ELR (cell line): ENCODE data around the gene SLMAP.

Experiments
- DNase-seq: peaks from one replicate; pipeline ENCODE4 v3.0.0-alpha.2; 2015; ENCODE audit warnings: low read depth

SLMAP gene

DNA sequence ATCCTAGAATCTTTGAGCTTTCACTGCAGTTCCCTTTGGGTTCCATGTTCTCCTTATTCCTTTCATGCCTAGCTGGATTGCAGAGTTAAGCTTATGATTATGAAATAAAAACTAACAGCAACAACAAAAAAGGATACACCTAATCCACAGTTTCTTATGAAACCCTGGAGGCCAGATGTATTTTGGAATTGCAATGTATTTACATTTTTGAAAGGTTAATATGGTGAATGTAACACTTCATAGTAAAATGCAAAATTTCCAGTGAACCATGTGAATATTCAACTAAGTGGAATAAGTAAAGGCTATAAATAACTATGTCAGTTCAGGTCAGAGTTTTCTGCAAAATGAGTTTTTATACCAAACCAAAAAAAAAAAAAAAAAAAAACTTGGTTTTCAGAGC, 186.3 kb downstream of the SLMAP start:
- DNase-seq: no peak

DNA sequence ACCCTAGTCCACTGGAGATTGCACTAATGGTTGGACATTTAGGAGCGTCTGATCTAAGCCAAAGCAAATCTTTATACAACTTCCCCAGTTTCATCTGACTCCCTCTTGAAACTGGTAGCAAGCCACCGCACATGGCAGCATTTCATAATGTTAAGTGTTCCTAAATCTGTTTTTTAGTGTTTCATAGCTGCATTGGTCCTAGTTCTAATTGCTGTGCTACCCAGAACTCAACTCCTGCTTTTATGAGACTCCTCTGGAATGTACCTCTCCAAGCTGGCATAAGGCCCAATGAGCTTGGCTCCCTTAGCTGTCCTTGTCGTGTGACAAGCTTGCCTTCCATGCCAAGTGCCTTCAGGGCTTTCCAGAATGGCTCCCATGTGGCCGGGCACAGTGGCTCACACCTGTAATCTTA, 186.8 kb downstream of the SLMAP start:
- no peak for DNase-seq

DNA sequence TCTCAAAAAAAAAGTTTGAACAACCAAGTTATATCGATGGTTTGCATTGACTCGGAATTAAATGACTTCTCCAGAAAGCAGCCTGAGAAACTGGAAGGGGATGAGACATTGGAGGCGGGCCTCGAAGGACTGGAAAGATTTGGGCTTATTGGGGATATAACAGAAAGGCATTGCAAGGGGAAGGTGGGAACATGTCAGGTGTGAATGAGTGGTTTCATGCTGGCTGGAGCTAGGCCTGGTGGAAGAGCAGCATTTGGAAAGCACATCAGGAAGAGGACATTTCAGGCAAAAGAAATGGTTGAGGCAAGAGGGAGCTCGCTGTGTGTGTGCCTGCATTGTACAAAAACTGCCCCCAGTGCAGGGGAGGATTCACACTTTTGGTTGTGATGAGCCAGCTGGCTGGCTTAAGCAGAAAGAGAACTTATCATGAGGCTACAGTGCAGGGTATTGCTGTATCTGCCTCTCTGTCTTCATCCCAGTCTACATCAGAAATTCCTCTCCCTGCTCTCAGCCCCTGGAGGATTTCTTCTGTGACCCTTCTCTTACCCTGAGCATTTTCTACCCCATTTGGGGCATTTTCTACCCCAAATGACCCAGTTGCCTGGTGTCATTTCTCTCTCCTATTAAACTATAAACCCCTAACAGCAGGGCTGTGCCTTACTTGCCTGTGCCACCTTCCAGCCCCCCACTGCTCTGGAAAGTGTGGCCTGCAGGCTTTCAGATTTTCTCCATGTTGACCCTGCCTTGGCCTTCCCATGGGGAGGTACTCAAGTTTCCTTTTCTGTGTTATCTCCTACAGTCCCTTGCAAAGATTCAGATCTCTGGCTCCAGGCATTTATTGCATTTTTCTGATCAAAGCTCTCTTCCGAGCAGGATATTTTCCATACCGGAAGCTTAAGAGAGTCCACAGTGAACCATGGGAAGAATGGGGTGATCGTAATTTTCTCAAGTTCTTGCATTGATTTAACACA, 187.7 kb downstream of the SLMAP start:
- DNase-seq: no peak

DNA sequence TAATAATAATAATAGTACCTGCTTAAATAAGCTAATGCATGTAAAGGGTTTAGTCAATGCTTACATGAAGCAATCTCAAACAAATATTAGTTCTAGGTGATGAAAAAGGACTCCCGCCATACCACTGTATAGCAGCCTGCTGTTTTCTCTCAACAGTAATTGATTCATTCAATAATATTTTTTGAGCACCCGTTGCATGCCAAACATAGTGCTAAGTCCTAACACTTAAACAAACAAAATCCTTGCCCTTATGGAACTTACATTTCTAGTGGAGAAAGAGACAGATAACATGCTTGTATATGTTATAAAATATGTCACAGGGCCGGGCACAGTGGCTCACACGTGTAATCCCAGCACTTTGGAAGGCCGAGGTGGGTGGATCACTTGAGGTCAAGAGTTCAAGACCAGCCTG, 190.9 kb downstream of the SLMAP start:
- DNase-seq: no peak

DNA sequence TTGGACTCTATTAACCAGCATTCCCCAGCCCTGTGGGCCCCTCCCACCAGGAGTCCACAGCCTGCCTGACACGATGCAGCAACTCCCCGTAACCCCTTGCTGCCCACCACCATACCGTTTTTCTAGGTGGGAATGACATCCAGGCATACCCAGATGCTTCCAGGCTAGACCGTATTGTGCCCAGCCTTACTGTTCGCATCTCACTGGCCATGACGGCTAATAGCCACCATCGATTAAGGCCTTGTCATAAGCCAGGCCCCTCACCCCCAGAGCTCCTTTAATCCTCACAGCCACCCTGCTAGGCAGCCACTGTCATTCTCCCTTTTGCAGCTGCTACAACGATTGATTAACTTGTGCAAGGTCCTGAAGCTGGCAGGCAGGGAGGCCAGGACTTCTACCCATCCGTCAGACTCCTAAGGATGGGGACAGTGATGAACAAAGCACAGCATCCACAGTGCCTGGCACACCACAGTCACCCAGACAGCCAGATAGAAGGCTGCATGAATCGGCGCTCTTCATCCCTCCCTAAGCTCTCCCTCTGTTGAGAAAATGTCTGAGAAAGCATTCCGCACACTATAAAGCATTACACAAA, 192.1 kb downstream of the SLMAP start:
- DNase-seq: no peak

DNA sequence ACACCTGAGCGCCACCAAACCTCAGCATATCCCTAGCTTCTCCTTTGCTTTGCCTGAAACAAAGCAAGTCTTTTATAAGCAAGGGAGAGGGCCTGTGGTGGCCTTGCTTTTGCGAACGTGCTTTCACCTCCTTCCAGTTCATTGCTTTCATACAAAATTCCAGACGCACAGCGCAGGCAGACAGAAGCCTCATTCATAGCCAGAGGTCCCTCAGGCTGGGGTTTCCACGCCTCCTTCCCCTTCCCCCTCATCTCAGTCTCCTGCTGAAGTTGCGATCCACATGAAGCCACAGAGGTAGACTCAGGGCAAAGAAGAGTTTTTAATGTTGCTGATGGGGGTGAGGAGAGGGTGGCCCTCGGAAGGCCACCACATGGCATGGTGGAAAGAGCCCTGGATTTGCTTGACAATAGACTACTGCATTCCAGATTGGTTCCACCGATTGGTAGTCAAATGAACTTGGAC, 192.7 kb downstream of the SLMAP start:
- DNase-seq: no peak

DNA sequence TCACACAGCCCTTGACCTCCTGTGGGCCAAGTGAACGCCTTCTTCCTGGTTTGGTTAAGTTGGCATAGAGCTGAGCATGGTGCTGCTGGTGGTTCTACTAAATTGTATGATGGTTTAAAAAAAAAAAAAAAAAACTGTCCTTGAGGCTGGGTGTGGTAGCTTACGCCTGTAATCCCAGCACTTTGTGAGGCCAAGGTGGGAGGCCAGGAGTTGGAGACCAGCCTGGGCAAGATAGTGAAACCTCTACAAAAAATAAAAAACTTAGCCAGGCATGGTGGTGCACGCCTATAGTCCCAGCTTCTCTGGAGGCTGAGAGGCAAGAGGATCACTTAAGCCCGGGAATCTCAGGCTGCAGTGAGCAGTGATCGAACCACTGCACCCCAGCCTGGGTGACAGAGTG, 193.2 kb downstream of the SLMAP start:
- no peak for DNase-seq

DNA sequence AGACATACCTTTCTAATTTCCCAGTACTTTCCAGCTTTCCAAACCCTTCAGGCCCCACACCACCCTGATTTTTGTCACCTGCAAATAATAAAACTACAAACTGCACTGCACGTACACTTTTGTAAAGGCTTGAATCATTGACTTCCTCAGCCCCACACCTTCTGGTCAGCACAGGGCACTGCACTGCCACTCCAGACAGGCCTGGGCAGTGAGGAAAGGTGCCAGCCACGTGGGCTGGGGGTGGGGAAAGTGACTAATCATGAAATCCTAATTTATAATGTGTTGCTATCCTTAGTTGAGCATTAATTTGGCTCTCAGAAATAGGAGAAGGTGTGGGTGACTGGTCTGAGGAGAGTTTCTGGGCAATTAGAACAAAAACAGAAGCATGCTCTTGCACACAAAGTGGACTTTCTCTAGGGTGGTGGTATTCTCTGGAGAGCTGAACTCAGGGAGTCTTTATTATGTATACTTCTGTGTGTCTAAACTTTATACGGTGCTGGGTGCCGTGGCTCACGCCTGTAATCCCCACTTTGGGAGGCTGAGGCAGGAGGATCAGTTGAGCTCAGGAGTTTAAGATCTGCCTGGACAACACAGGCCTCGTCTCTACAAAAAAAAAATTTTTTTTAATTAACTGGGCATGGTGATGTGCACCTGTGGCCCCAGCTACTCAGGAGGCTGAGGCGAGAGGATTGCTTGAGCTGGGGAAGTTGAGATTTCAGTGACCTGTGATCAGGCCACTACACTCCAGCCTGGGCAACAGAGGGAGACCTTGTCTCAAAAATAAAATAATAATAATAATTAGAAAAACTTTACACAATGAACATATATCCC, 193.9 kb downstream of the SLMAP start:
- peak; percentile 50 for DNase-seq

DNA sequence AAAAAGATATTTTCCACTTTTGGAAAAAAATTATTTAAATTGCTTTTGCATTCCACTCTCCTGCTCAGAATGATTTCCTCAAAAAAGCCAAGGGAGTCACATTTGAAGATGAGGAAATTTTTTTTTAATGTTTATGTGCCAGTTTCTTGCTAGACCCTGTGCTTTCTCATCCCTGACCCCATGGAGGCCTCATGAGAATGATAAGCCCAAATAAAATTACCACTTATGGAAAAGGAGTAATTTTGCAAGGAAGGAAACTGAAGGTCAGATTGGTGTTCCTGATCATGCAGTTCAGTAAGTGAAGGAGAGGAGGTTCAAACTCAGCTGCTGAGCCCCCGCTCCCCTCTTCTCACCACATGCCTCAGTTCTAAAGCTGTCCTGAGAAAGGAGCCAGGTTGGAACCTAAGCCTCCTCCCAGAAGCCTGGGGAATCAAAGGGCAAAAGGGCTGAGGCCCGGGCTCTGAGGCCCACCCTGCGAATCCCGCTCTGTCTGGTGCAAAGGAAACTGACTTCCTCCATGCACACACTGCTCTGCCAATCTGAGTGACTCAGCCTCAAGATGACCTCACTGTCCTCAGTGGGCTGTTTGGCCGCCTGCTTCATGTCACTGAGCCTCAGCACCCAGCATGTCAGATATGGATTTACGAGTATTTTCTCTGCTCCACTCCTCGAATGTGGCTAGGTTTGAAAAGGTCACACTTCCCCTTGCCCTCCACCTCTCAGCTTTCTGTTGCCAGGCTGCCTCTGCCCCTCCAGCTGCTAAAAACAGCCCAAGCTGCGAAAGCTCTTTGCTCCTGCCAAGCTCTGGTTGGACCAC, 195.2 kb downstream of the SLMAP start:
- DNase-seq: peak; percentile 86

DNA sequence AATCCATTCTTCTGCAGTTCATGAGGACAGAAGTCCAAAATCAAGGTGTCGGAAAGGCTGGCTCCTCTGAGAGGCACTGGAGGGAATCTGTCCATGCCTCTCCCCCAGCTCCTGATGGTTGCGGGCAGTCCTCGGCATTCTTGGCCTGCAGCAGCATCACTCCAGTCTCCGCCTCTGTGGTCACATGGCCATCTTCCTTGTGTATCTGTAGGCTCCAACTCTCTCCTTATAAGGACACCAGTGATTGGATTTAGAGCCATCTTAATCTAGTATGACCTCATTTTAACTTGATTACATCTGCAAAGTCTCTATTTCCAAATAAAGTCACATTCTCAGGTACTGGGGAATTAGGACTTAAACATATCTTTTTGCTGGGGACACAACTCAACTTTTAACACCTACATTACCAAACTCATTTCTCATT, 196.1 kb downstream of the SLMAP start:
- DNase-seq: peak; percentile 70

DNA sequence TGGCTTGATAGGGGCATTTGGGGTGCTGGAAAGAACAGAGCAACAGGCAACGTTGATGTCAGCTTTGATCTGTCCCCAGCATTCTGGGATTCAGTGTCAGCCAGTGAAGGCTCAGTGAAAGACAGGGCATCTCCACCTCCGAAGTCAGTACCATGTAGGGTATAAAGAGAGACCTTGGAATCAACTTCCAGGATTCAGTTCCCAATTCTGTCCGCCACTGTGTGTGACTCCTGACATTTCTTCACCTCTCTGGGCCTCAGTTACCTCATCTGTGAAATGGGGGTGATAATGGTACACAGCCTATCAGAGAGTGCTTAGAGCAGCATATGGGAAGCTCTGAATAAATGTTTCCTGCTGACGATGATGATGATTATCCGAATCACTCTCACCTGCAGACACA, 196.5 kb downstream of the SLMAP start:
- no peak for DNase-seq

DNA sequence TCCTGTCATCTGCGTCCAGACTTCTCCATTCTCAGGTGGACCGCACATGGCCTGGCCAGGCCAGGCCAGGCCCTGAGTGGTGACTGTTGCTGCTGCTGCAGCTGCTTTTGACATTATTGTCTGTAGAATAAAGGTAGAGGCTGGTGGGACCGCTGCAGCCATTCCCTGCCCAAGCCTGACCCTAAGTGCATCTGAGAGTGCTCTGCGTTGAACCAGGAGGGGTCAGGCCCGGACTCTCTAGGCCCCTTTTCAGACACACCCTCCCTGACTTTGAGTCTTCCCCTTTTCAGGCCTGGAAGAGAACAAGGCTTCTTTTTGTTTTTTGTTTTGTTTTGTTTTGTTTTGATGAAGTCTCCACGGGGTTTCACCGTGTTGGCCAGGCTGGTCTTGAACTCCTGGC, 197.5 kb downstream of the SLMAP start:
- no peak for DNase-seq

DNA sequence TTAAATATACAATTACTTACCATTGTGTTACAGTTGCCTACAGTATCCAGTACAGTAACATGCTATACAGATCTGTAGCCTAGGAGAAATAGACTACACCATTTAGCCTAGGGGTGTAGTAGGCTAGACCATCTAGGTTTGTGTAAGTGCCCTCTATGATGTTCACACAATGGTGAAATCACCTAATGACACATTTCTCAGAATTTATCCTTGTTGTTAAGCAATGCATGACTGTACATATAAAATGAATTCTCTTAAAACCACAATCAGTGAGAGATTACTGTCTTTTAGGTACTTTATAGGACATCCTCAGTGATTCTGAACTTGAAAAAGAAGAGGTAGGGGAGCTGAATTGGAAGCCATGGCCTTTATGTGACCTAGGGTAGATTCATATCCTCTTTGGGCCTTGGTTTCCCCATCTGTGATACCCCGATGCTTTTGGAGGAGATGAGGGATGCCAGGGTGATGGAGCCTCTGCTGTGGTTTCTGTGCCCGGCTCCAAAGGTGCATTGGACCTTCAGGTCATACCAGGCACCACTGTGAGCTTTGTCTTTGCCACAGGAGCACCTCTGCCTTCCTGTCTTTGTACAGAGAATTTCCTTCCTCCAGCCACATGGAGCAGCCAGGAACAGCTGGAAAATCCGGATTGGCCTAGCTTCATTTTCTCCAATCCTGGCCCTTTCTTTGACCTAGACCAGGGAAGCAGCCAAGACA, 200.2 kb downstream of the SLMAP start:
- DNase-seq: peak; percentile 94

DNA sequence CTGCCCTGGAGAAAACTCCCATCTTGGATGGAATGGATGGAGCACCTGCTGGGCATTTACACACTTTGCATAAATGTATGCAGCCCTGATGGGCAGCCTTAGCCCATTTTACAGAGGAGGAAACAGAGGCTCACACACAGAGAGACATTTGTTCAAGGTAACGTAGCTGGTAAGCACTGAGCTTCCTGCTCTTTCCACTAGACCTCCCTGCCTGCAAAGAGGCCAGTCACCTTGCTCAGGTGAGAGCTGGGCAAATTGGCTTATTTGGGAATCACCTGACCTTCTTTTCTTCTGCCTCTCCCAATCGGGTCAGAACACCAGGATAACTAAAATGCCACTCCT, 200.7 kb downstream of the SLMAP start:
- DNase-seq: no peak

DNA sequence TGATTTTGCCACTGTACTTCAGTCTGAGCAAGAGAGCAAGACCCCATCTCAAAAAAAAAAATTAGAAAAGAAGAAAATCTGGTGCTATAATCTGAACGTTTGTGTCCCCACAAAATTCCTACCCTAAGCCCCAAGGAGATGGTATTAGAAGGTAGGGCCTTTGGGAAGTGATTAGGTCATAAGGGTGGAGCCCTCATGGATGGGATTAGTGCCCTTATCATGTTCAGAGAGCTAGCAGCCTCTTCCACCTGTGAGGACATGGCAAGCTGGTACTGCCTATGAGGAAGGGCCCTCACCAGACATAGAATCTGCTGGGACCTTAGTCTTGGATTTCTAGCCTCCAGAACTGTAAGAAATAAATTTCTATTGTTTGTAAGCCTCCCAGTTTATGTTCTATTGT, 201.7 kb downstream of the SLMAP start:
- DNase-seq: no peak

DNA sequence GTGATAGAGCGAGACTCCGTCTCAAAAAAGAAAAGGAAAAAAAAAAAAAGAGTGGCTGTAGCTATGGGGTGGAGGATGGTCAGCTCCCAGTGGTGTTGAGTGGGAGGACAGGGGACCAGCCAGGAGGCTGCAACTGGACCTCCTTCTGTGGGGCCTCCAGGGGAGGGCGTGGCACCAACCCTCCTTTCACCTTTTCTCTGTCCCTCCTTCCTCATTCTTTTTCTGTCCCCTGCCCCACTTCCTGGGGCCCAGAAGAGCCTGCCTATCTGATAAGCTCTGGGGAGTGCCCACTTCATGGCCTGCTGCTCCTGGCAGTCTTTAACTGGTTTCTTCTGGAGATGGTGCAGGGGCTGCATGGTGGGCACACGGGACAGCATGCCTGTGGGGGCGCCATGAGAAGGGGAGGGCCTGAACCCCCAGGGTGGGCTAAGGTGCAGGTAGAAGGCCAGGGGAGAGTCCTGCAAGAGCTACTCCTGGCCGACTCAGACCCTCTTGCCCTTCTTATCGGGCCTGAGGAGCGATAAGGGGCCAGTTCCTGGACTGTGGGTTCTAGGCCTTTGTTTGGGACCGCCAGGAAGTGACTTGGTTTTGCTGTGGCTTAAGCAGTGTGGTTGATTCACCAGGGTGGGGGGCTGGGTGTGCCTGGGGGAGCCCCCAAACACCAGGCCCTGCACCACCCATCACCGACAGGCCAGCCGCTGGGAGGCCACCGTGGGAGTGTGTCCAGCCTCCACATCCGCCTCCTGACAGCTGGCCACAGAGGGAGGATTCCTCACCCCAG, 202.7 kb downstream of the SLMAP start:
- DNase-seq: no peak

DNA sequence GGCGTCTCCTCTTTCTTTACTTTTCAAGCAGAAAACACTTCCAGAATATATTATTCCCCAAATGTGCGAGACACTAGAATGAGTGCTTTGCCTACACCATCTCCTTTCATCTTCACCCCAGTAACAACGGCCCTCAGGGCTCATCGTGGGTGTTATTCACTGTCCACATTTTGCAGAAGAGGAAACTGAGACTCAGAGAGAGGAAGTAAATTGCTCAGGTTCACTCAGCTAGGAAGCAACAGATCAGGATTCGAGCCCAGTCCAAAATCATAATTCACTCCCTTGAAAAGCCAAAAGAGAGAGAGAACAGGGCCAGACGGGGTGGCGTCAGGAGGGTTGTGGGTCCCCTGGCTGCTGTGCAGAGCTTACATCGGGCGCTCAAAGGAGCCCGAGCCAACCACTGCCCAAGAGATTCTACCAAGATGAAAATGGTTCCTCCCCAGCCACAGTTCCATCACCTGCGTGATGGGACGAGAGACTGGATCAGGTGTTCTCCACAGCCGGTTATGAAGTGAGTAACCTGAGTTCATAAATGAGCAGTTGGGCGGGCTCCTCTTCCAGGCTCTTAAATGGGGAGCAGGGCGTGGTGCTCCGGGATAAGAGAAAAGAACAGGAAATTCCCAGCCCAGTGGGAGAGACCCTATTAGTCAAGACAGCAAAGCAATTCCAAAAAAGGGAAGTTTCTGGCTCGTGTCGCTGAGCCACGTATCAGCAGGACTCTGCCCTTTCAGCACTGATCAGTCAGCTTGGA, 203.5 kb downstream of the SLMAP start:
- DNase-seq: no peak

DNA sequence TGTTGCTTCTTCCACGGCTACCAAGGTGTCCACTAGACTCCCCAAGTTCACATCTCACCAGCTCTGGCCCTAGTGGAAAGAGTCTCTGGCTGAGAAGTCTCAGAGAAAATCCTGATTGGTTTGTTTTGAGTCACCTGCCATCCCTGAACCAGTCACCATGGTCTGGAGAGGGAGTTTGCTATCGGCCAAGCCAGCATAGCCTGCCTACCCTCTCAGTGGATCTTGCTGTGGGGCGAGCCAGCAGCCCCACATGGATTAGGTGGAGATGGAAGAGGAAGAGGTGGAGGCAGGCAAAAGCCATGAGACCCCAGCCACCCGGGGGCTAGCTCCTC, 204.0 kb downstream of the SLMAP start:
- no peak for DNase-seq

DNA sequence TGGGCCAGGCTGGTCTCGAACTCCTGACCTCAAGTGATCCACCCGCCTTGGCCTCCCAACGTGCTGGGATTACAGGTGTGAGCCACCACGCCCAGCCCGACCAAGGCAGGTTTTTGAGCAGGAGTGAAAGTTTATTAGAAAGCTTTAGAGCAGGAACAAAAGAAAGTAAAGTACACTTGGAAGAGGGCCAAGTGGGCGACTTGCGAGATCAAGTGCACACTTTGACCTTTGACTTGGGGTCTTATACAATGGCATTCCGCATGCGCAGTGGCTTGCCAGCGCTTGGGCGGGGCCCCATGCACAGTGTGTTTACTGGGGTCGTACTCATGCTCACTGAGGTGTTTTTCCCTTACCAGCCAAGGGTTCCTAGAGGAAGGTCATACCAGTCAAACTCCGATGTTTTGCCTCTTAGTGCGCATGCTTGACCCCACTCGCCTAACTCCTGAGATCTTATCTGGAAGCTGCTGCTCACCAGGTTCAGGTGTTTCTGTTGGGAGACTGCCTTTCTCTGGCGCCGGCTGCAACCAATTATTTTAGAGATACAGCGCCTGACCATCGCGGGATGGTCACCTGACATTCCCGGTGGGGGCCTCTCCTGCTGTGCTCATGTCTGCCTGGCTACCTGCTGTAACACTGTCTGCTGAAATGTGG, 205.2 kb downstream of the SLMAP start:
- no peak for DNase-seq
